HEK293 (cell line): ENCODE results near the gene ANKRD33B.

Experiments used
- CTCF ChIA-PET: fragments of 350-600 bp; formaldehyde crosslinking; extraction: SDS; loops from one replicate; lab custom pipeline; 2021; ENCODE audit warnings: antibody characterized with exemption; lab: Yijun Ruan, JAX
- POLR2A ChIA-PET: fragments of 300-600 bp; formaldehyde crosslinking; extraction: SDS; loops from one replicate; lab custom pipeline; 2020; ENCODE audit warnings: antibody characterized with exemption, inconsistent platforms; lab: Yijun Ruan, JAX
- H3K27ac ChIP-seq: fragments of 200-500 bp; sonication (Bioruptor generic); 2 replicates; pipeline ENCODE4 v1.5.1; 2014; ENCODE audit warnings: low read depth, low read length, control low read depth, inconsistent platforms; ENCODE audit errors: extremely low read depth
- H3K36me3 ChIP-seq, 2 experiments: fragments of 200-500 bp in 1 of 2; sonication (Bioruptor generic) in 1 of 2; 1 replicate in 1 of 2; 2 replicates in 1 of 2; pipeline ENCODE4 v1.5.1; 2014 to 2017; ENCODE audit warnings: inconsistent platforms in 2 of 2, low read length in 2 of 2; ENCODE audit not compliant: control insufficient read depth in 2 of 2, insufficient read depth in 1 of 2
- H3K4me1 ChIP-seq: fragments of 200-500 bp; sonication (Bioruptor generic); 2 replicates; pipeline ENCODE4 v1.5.1; 2014; ENCODE audit warnings: mild to moderate bottlenecking, low read length, inconsistent platforms; ENCODE audit not compliant: control insufficient read depth, insufficient read depth
- H3K4me3 ChIP-seq: 2 replicates; pipeline ENCODE4 v1.5.1; 2011; ENCODE audit warnings: low read depth, mild to moderate bottlenecking, control low read depth, low read length, moderate library complexity
- H3K9me3 ChIP-seq: fragments of 200-500 bp; sonication (Bioruptor generic); 2 replicates; pipeline ENCODE4 v1.5.1; 2014; ENCODE audit warnings: low read depth, low read length, inconsistent platforms; ENCODE audit not compliant: control insufficient read depth, insufficient read depth
- GLI2 ChIP-seq: fragments of 450-650 bp; formaldehyde crosslinking; IDR thresholded peaks from 2 replicates; pipeline ENCODE4; 2017; ENCODE audit warnings: missing biosample characterization, missing genetic modification characterization, low read depth, borderline replicate concordance
- HOXA7 ChIP-seq: sonication (generic); formaldehyde crosslinking; IDR thresholded peaks from 2 replicates; pipeline ENCODE4 v1.8.1; 2022; ENCODE audit warnings: missing genetic modification reagents, borderline replicate concordance
- INSM2 ChIP-seq: fragments of 450-650 bp; formaldehyde crosslinking; IDR thresholded peaks from 2 replicates; pipeline ENCODE4 v1.5.1; 2016; ENCODE audit warnings: missing biosample characterization, missing genetic modification characterization
- PATZ1 ChIP-seq: fragments of 450-650 bp; formaldehyde crosslinking; IDR thresholded peaks from 2 replicates; pipeline ENCODE4 v1.5.1; 2016; ENCODE audit warnings: missing biosample characterization, missing genetic modification characterization
- PRDM2 ChIP-seq: fragments of 450-650 bp; formaldehyde crosslinking; IDR thresholded peaks from 2 replicates; pipeline ENCODE4 v1.5.1; 2016; ENCODE audit warnings: missing biosample characterization, missing genetic modification characterization, borderline replicate concordance
- REPIN1 ChIP-seq: fragments of 450-650 bp; formaldehyde crosslinking; IDR thresholded peaks from 2 replicates; pipeline ENCODE4 v1.5.1; 2017; ENCODE audit warnings: missing biosample characterization, missing genetic modification characterization, low read depth
- SCRT1 ChIP-seq: fragments of 450-650 bp; formaldehyde crosslinking; IDR thresholded peaks from 2 replicates; pipeline ENCODE4 v1.5.1; 2016; ENCODE audit warnings: missing biosample characterization, missing genetic modification characterization, borderline replicate concordance
- SP2 ChIP-seq: fragments of 450-650 bp; formaldehyde crosslinking; IDR thresholded peaks from 2 replicates; pipeline ENCODE4 v1.5.1; 2016; ENCODE audit warnings: missing biosample characterization, missing genetic modification characterization
- ZFP3 ChIP-seq: fragments of 450-650 bp; formaldehyde crosslinking; IDR thresholded peaks from 2 replicates; pipeline ENCODE4 v1.5.1; 2016; ENCODE audit warnings: low read depth, missing biosample characterization, missing genetic modification characterization
- ZFP41 ChIP-seq: fragments of 450-650 bp; formaldehyde crosslinking; IDR thresholded peaks from 2 replicates; pipeline ENCODE4 v1.5.1; 2016; ENCODE audit warnings: missing biosample characterization, missing genetic modification characterization, borderline replicate concordance
- ZNF121 ChIP-seq: fragments of 450-650 bp; formaldehyde crosslinking; IDR thresholded peaks from 2 replicates; pipeline ENCODE4 v1.5.1; 2016; ENCODE audit warnings: missing biosample characterization, missing genetic modification characterization
- ZNF133 ChIP-seq: fragments of 450-650 bp; formaldehyde crosslinking; IDR thresholded peaks from 2 replicates; pipeline ENCODE4 v1.5.1; 2016; ENCODE audit warnings: missing biosample characterization, missing genetic modification characterization
- ZNF138 ChIP-seq: fragments of 450-650 bp; formaldehyde crosslinking; IDR thresholded peaks from 2 replicates; pipeline ENCODE4 v1.5.1; 2016; ENCODE audit warnings: missing biosample characterization, missing genetic modification characterization, borderline replicate concordance
- ZNF292 ChIP-seq: fragments of 450-650 bp; formaldehyde crosslinking; IDR thresholded peaks from 2 replicates; pipeline ENCODE4 v1.5.1; 2016; ENCODE audit warnings: low read depth, missing biosample characterization, missing genetic modification characterization, borderline replicate concordance
- ZNF391 ChIP-seq: fragments of 450-650 bp; formaldehyde crosslinking; IDR thresholded peaks from 2 replicates; pipeline ENCODE4 v1.5.1; 2016; ENCODE audit warnings: low read depth, missing biosample characterization, missing genetic modification characterization, borderline replicate concordance
- ZNF707 ChIP-seq: fragments of 450-650 bp; formaldehyde crosslinking; IDR thresholded peaks from 2 replicates; pipeline ENCODE4 v1.5.1; 2016; ENCODE audit warnings: missing biosample characterization, missing genetic modification characterization
- ZSCAN4 ChIP-seq: fragments of 450-650 bp; formaldehyde crosslinking; IDR thresholded peaks from 2 replicates; pipeline ENCODE4 v1.5.1; 2017; ENCODE audit warnings: missing biosample characterization, missing genetic modification characterization

ANKRD33B gene

GRCh38 chr5:10691826-10692785, 128.2 kb downstream of the ANKRD33B start:
- Histone ChIP-seq H3K4me3 (no peak overlapping the region), H3K27ac (no peak overlapping the region), H3K4me1 (no peaks in the 10 kb centered on the region), H3K9me3 (no peaks in the 10 kb centered on the region), H3K36me3 (no peaks in the 10 kb centered on the region)
- POLR2A ChIA-PET: no interaction called here
- CTCF ChIA-PET: interaction anchor here (0.6 to 8.2 kb wide), 9 partner anchors 10 to 491 kb away, joined by 3 to 101 read pairs (median 3); no protein-coding TSS in a partner anchor
- TF ChIP-seq ZFP3 (tag by site-specific recombination) (no peak), REPIN1 (no peak), ZNF138 (no peak), ZNF707 (no peak), ZNF133 (tag by site-specific recombination) (no peak), ZNF391 (tag by site-specific recombination) (no peak), SP2 (no peak), HOXA7 (CRISPR knock-in tag) (no peak), SCRT1 (tag by site-specific recombination) (no peak), ZNF121 (tag by site-specific recombination) (no peak), PRDM2 (tag by site-specific recombination) (no peak), PATZ1 (tag by site-specific recombination) (no peak), ZFP41 (tag by site-specific recombination) (no peak), ZSCAN4 (tag by site-specific recombination) (no peak), ZNF292 (tag by site-specific recombination) (no peak), INSM2 (tag by site-specific recombination) (no peak), GLI2 (tag by site-specific recombination) (no peak)
